Transverse colon (tissue), 4 donors: Measurements from ENCODE around the gene CUL3.

ENCODE experiments used
- CTCF ChIP-seq, 5 experiments: fragments of 200-600 bp in 3 of 5; fragments of 450-650 bp in 2 of 5; sonication (generic) in 3 of 5; IDR thresholded peaks; 1 replicate in 2 of 5; 2 replicates in 3 of 5; pipeline ENCODE4 v1.5.1; 2016 to 2017; ENCODE audit warnings: antibody characterized with exemption in 5 of 5, inconsistent platforms in 3 of 5, mild to moderate bottlenecking in 2 of 5, moderate library complexity in 1 of 5
- POLR2AphosphoS5 ChIP-seq, 3 donors: sonication (generic); formaldehyde crosslinking; IDR thresholded peaks; one replicate each; pipeline ENCODE4 v1.6.1; 2016; ENCODE audit warnings: antibody characterized with exemption in 3 of 3

DNA sequence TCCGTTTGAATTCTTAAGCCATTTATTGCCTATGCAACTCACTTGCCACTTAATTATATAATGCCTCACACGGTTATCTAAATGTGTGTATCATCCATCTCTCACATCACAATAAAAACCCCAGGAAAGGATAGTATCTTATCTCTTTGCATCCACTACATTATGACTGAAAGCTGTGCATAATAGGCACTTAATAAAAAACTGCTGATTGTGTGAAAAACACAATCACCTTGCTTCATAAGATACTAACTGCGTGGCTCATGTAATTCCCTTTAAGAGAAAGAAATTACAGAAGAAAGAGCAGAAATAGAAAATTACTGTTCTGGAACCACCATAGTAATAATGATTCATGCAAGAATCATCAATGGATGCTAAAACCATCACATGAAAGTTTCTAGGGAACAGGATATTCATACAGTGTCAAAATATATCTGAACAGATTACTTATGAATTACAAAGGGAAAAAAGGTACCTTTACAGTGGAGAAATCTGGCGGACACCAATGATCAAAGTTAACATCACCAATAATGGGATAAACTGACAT, 29.3 kb downstream of the CUL3 start:
- TF ChIP-seq CTCF (IDR thresholded peaks at IDR 0.05) = no peak
- TF ChIP-seq POLR2AphosphoS5 (IDR thresholded peaks at IDR 0.05) = no peak
